Aorta (tissue), 5 donors: Measurements from ENCODE around the gene MSS51. TPM values are rescaled to one million over a fixed set of nuclear protein-coding genes. Genes with fewer than 3 reads are reported as not detected.

Source experiments
- ATAC-seq: fragments of 200-7000 bp; cut with Tn5 transposase; one replicate; pipeline ENCODE4 v1.9.1; 2022; ENCODE audit warnings: moderate library complexity; ENCODE audit not compliant: low FRiP score
- DNase-seq, 2 donors: peaks; one replicate each; pipeline ENCODE4 v3.0.0-alpha.2; 2020
- H3K27ac ChIP-seq, 2 donors: one replicate each; pipeline ENCODE4 v1.5.1; 2013; ENCODE audit warnings: low read length in 2 of 2, mild to moderate bottlenecking in 2 of 2, moderate library complexity in 2 of 2, control low read depth in 1 of 2, inconsistent platforms in 1 of 2, low read depth in 1 of 2
- H3K27me3 ChIP-seq, 2 donors: one replicate each; pipeline ENCODE4 v1.6.1; 2013; ENCODE audit warnings: control low read depth in 1 of 2, low read length in 1 of 2, mild to moderate bottlenecking in 1 of 2, moderate library complexity in 1 of 2; ENCODE audit not compliant: insufficient read depth in 2 of 2, control insufficient read depth in 1 of 2
- H3K36me3 ChIP-seq, 2 donors: one replicate each; pipeline ENCODE4 v1.6.1; 2013; ENCODE audit warnings: control low read depth in 1 of 2, low read length in 1 of 2, mild to moderate bottlenecking in 1 of 2; ENCODE audit not compliant: insufficient read depth in 2 of 2, control insufficient read depth in 1 of 2
- H3K4me1 ChIP-seq, 2 donors: one replicate each; pipeline ENCODE4 v1.6.1; 2013; ENCODE audit warnings: low read length in 2 of 2, control low read depth in 1 of 2, mild to moderate bottlenecking in 1 of 2, moderate library complexity in 1 of 2; ENCODE audit not compliant: insufficient read depth in 2 of 2, control insufficient read depth in 1 of 2
- H3K4me3 ChIP-seq, 2 donors: one replicate each; pipeline ENCODE4 v1.5.1; 2013; ENCODE audit warnings: low read length in 2 of 2, control low read depth in 1 of 2, mild to moderate bottlenecking in 1 of 2
- H3K9me3 ChIP-seq: one replicate; pipeline ENCODE4 v1.6.1; 2013; ENCODE audit warnings: mild to moderate bottlenecking, low read length; ENCODE audit not compliant: control insufficient read depth
- WGBS, 2 donors: extraction: QIAGEN DNeasy Blood & Tissue Kit; methylation state at CpG; one replicate each; pipeline ENCODE4 v1.1.7; 2013; 5-methylcytosine and 5-hydroxymethylcytosine counted together
- intact Hi-C, 2 donors: fragments of 100-400 bp; cut with DNase I; formaldehyde crosslinking; loops; one replicate each; pipeline versions ENCODE4 v1.14.2 to v1.15.0; 2022
- polyA plus RNA-seq, 2 donors: library from polyadenylated mRNA; stranded (reverse); fragments of 200-250 nt; gene quantifications; one replicate each; pipeline ENCODE4 v1.2.3, GENCODE V29; 2013
- total RNA-seq, 2 donors: library from RNA; stranded (reverse); fragmentation: NEBNext Ultra II Directional; extraction: Animal tissue kit (Norgen Biotek cat#: 25700); gene quantifications; one replicate each; pipeline ENCODE4 v1.2.1, GENCODE V29; 2021
- donor health status: healthy with polysubstance abuse.
- donor health status: Bipolar disorder and iron deficiency.
- donor health status: DM: no; HTN: no; CAD: no.
- donor health status: DM: no; HTN: no; CAD: no.
- donor health status: DM: yes; HTN: yes; CAD: no.

Gene MSS51
- total and polyA plus RNA-seq, 4 donors = 1.7 to 6.3 (median 2.3) TPM

DNA sequence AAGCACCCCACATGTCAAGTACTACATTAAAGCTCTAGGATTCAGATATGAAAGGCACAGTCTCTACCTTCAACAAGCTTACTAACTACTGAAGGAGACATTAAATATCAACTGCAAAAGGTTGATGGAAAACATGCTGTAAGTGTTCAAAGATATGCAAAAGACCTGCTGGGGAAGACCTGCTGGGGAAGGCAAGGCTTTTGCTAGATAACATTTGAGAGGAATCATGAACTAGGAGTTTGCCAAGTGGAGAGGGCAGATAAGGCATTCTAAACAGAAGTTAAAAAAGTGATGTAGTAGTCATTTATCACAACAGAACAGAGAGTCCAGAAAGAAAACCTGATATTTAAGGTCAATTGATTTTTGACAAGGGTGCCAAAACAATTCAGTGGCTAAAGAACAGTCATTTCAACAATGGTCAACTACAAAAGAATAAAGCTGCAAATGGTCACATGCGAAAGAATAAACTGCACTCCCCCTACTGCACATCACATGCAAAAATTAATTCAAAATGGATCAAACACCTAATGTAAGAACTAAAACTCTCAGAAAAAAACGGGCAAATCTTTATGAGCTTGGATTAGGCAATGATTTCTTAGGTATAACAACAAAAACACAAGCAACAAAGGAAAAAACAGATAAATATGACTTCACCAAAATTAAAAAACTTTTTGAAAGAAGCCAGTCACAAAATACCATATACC, 23.0 kb upstream of the MSS51 start:
- intact Hi-C loops = no loop called here
- Histone ChIP-seq H3K27me3 (no peaks in the 10 kb centered on the region), H3K4me3 (no peak overlapping the region), H3K9me3 (no peaks in the 10 kb centered on the region), H3K27ac (no peak overlapping the region), H3K4me1 (no peaks in the 10 kb centered on the region), H3K36me3 (peaks cover 0 to 2% of the 10 kb centered on the region in 2 donors)
- DNase-seq = no peak
- ATAC-seq = no peak
- WGBS, 2 donors = 89 to 92% methylated on average over 2 of the region's 2 CpGs

DNA sequence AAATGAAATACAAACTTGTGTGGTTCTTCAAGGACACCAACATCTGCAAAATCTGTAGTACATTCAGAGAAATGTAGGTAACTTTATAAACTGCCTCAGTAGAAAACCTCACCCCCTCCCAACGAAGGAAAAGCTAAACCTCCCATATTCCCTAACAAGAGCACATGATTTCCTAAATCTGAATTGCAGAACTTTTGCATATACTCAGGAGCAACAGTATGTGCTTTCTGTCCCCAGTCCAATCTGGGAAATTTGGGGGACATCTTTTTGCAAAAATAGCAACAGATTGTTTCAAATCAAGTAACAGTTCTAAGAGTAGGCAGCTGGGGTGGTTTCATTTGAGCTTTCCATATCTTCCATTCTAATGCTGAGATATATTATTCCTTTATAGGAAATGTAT, 15.8 kb upstream of the MSS51 start:
- no peaks in the 10 kb centered on the region for H3K9me3 ChIP-seq
- H3K27ac ChIP-seq = no peak overlapping the region
- DNase-seq = no peak
- no peaks in the 10 kb centered on the region for H3K27me3 ChIP-seq
- intact Hi-C loops = no loop called here
- ATAC-seq = no peak
- 71 to 74% methylated on average over 1 of the region's 1 CpG for WGBS, 2 donors
- no peak overlapping the region for H3K4me3 ChIP-seq
- H3K36me3 ChIP-seq = peaks cover 0 to 2% of the 10 kb centered on the region in 2 donors
- no peaks in the 10 kb centered on the region for H3K4me1 ChIP-seq

DNA sequence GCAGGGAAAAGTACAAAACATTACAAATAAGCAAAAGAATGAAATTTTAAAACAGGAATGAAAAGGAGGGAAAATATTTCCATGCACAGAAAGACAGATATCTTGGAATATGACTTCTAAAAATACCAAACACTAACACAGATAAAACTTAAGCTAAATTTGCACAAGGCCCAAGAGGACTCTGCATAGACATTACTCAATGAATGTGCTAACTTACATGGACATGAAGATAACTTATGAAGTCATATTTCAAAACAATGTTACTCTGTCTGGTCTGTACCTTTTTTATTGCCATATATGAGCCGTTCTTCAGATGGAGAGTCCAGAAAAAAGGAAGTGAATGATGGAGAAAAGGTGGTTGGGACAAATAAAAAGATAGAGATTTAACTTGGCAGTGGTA, 15.0 kb upstream of the MSS51 start:
- no peaks in the 10 kb centered on the region for H3K9me3 ChIP-seq
- intact Hi-C loops = no loop called here
- DNase-seq (no peak), ATAC-seq (no peak)
- no peak overlapping the region for H3K27ac ChIP-seq
- WGBS, 2 donors = 9 to 14% methylated on average over 1 of the region's 1 CpG
- no peaks in the 10 kb centered on the region for H3K4me1 ChIP-seq
- H3K36me3 ChIP-seq = peaks cover 0 to 2% of the 10 kb centered on the region in 2 donors
- H3K4me3 ChIP-seq = no peak overlapping the region
- H3K27me3 ChIP-seq = no peaks in the 10 kb centered on the region

DNA sequence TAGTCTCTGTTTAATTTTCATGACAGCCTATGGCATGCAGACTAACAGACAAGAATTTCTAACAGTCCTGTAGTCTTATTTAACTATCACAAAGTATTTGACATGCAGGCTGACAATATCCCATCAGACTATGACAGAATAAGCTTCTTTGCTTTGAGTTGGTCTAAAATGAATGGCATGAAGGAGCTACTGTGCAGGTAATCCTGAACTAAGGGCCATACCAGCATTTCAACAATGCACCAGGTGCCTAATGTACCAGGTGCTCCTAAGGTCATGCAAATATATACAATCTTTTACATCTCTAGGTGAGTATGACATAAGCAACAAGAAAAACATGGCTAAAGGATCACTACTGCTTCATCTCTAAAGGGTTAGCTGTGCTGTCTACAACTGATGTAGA, 13.6 kb upstream of the MSS51 start:
- ATAC-seq = no peak
- H3K27me3 ChIP-seq = no peaks in the 10 kb centered on the region
- no peak overlapping the region for H3K4me3 ChIP-seq
- no peak for DNase-seq
- H3K36me3 ChIP-seq = no peaks in the 10 kb centered on the region
- no peaks in the 10 kb centered on the region for H3K9me3 ChIP-seq
- H3K27ac ChIP-seq = no peak overlapping the region
- intact Hi-C loops = no loop called here
- no peaks in the 10 kb centered on the region for H3K4me1 ChIP-seq

DNA sequence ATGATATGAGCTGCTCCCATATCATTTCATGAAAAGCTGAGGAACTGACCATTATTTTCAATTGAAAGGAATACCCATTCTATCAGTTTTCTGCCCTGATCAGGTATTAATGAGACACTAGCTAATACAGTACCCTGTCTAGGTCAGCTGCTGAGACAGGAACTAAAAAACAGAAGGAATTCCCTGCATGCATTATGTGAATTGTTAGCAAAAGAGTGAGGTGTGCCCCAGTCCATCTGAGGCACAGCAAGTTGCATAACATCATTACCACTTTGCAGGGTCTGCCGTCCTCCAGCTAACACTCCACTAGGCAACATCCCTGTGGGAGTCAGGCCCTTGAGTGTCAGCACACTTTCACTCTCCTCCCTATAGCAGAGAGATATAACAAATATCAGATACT, 11.1 kb upstream of the MSS51 start:
- no peaks in the 10 kb centered on the region for H3K4me1 ChIP-seq
- intact Hi-C loops = no loop called here
- H3K27ac ChIP-seq = no peak overlapping the region
- H3K36me3 ChIP-seq = no peaks in the 10 kb centered on the region
- H3K27me3 ChIP-seq = no peaks in the 10 kb centered on the region
- WGBS, 2 donors = 81 to 90% methylated on average over 1 of the region's 1 CpG
- DNase-seq (no peak), ATAC-seq (no peak)
- no peaks in the 10 kb centered on the region for H3K9me3 ChIP-seq
- H3K4me3 ChIP-seq = no peak overlapping the region

DNA sequence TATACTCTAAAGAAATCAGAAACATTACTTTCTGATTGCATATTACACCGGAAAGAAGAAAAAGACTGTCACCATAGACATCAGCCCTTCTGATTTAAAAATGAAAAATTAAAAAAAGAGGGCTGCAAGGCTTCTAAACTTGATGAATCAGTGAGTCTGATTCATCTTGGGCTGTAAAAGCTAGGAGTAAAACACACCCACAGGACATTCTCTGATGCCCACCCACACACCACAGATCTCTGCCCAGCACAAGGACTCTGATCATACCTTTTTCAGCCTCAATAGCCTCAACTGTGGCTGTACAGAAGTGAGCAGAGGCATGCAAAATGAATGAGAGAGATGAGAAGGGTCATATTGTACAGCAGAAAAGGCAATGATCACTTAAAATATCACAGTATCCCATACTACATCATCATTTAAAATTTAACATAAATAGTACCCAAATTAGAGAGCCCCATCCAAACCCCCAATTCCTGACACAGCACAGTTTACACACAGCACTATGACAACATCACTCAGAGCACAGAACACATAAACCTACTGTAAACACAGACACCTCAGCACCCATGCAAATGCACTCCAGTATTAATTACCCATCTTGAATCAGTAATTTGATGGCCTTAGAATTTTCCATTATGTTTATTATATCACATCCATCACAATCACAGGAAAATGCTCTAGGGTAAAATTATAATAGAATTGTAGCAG, 6.4 kb upstream of the MSS51 start:
- Histone ChIP-seq H3K4me1 (no peaks in the 10 kb centered on the region), H3K36me3 (peaks cover 2% of the 10 kb centered on the region in 2 donors), H3K27me3 (no peaks in the 10 kb centered on the region), H3K27ac (no peak overlapping the region), H3K4me3 (no peak overlapping the region), H3K9me3 (no peaks in the 10 kb centered on the region)
- WGBS, 2 donors = 85 to 87% methylated on average over 1 of the region's 1 CpG
- intact Hi-C loops = no loop called here
- DNase-seq (no peak), ATAC-seq (no peak)

DNA sequence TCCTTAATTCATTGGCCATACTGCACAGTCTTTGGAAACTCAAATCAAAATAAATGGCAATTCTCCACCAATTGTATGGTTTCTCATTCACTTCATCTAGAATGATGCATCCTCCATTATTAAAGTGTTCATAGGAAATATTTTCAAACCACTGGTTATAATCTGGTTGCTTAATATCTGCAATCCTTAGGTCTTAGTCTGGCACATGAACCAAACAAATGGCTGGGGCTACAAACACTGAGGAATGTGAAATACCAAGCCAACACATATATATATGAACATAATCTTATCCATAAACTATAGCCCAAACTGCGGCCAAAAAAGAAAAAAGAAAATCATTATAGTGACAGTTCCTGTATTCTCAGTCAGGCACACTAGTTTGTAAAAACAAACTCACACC, 5.7 kb upstream of the MSS51 start:
- H3K4me1 ChIP-seq = no peaks in the 10 kb centered on the region
- intact Hi-C loops = no loop called here
- WGBS, 2 donors = 79% methylated on average over 1 of the region's 1 CpG
- DNase-seq (no peak), ATAC-seq (no peak)
- no peak overlapping the region for H3K27ac ChIP-seq
- no peaks in the 10 kb centered on the region for H3K9me3 ChIP-seq
- H3K36me3 ChIP-seq = peaks cover 2% of the 10 kb centered on the region in 2 donors
- no peaks in the 10 kb centered on the region for H3K27me3 ChIP-seq
- no peak overlapping the region for H3K4me3 ChIP-seq

DNA sequence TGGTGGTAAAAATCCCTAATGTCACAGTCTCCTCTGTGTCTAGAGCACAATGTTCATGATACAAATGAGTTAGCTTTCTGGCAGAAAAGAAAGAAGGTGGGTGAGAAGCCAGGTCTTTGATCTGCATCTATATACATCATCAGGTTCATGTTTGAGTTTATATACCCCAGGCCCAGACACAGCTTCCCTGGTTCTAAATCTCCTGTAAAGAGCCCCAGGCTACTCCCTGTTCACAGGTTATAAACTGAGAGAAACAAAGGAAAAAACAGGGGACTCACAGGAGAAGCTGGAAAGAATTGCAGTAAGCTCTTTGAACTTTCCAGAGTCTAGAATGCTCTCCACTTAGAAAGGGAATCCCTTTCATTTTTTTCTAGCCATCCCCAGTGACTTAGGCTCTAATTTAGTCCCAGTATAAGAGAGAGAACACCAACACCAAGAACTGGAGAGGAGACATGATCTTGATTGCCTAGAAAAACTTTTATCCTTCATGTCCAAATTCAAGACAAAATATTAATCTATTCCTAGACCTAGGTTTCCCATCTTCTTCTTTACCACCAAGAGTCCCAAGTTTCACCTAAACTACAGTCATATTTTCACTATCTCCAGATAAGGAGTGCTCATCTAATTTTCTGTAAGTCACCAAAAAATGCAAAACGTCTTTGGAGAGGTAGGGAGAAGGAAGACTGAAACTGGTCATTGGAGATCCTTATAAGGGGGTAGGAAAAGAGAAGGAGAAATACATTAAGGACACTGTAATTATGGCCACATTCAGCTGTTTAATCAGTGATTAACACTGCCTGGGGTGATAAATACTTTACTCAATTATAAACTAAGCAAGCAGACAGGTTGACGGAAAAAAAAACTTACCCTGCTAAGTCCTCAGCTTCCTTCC, 469 bp downstream of the MSS51 start:
- DNase-seq = no peak
- no peaks in the 10 kb centered on the region for H3K4me1 ChIP-seq
- H3K27me3 ChIP-seq = no peaks in the 10 kb centered on the region
- intact Hi-C loops = no loop called here
- H3K4me3 ChIP-seq = no peak overlapping the region
- ATAC-seq = no peak
- peaks cover 1 to 2% of the 10 kb centered on the region in 2 donors for H3K36me3 ChIP-seq
- H3K9me3 ChIP-seq = no peaks in the 10 kb centered on the region
- 77 to 82% methylated on average over 2 of the region's 2 CpGs for WGBS, 2 donors
- H3K27ac ChIP-seq = no peak overlapping the region
